HL-60 (cell line): ENCODE results near the gene PRICKLE2.

Source experiments
- DNase-seq, 2 experiments: peaks; one replicate each; pipeline ENCODE4 v3.0.0-alpha.2; 2010 to 2020; ENCODE audit warnings: low read depth in 1 of 2, low spot score in 1 of 2
- H3K27ac ChIP-seq: fragments of 250-450 bp; sonication (Bioruptor Pico); replicated peaks from 2 replicates; pipeline ENCODE4 v1.5.1; 2020; ENCODE audit warnings: mild to moderate bottlenecking, moderate library complexity
- H3K27me3 ChIP-seq: fragments of 250-450 bp; sonication (Bioruptor Pico); 2 replicates; pipeline ENCODE4 v1.5.1; 2021; ENCODE audit warnings: mild to moderate bottlenecking, moderate library complexity; ENCODE audit not compliant: insufficient read depth, poor library complexity, severe bottlenecking
- H3K4me3 ChIP-seq: replicated peaks from 2 replicates; pipeline ENCODE4 v1.5.1; 2011; ENCODE audit warnings: mild to moderate bottlenecking, control low read depth, low read length; ENCODE audit not compliant: insufficient read depth
- GABPA ChIP-seq: IDR thresholded peaks from 2 replicates; pipeline ENCODE4 v1.6.1; 2012; ENCODE audit warnings: low read depth
- POLR2AphosphoS5 ChIP-seq: IDR thresholded peaks from 2 replicates; pipeline ENCODE4 v1.6.1; 2012; ENCODE audit warnings: low read depth
- SPI1 ChIP-seq: IDR thresholded peaks from 2 replicates; pipeline ENCODE4 v1.6.1; 2012; ENCODE audit warnings: low read depth, mild to moderate bottlenecking, borderline replicate concordance
- TF ChIP-seq, protein P1 (sequence below): IDR thresholded peaks from one replicate; pipeline ENCODE4 v1.5.1; 2011; ENCODE audit warnings: low read length, control low read depth, inconsistent platforms; ENCODE audit not compliant: insufficient read depth
- TF ChIP-seq, protein P2 (sequence below): IDR thresholded peaks from 2 replicates; pipeline ENCODE4 v1.6.1; 2012; ENCODE audit warnings: low read depth; ENCODE audit not compliant: insufficient replicate concordance

The PRICKLE2 gene

GRCh38 chr3:64103131-64103530 lies 122.1 kb downstream of the PRICKLE2 start:
- H3K27me3 ChIP-seq, result no peaks in the 10 kb centered on the region

GRCh38 chr3:64102147-64102546 lies 123.1 kb downstream of the PRICKLE2 start:
- H3K27ac ChIP-seq, result no peak overlapping the region
- DNase-seq, result no peak
- H3K27me3 ChIP-seq, result no peaks in the 10 kb centered on the region
- TF ChIP-seq, protein P1, sequence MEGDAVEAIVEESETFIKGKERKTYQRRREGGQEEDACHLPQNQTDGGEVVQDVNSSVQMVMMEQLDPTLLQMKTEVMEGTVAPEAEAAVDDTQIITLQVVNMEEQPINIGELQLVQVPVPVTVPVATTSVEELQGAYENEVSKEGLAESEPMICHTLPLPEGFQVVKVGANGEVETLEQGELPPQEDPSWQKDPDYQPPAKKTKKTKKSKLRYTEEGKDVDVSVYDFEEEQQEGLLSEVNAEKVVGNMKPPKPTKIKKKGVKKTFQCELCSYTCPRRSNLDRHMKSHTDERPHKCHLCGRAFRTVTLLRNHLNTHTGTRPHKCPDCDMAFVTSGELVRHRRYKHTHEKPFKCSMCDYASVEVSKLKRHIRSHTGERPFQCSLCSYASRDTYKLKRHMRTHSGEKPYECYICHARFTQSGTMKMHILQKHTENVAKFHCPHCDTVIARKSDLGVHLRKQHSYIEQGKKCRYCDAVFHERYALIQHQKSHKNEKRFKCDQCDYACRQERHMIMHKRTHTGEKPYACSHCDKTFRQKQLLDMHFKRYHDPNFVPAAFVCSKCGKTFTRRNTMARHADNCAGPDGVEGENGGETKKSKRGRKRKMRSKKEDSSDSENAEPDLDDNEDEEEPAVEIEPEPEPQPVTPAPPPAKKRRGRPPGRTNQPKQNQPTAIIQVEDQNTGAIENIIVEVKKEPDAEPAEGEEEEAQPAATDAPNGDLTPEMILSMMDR, result no peak
- TF ChIP-seq SPI1 (no peak), POLR2AphosphoS5 (no peak), GABPA (no peak)
- TF ChIP-seq, protein P2, sequence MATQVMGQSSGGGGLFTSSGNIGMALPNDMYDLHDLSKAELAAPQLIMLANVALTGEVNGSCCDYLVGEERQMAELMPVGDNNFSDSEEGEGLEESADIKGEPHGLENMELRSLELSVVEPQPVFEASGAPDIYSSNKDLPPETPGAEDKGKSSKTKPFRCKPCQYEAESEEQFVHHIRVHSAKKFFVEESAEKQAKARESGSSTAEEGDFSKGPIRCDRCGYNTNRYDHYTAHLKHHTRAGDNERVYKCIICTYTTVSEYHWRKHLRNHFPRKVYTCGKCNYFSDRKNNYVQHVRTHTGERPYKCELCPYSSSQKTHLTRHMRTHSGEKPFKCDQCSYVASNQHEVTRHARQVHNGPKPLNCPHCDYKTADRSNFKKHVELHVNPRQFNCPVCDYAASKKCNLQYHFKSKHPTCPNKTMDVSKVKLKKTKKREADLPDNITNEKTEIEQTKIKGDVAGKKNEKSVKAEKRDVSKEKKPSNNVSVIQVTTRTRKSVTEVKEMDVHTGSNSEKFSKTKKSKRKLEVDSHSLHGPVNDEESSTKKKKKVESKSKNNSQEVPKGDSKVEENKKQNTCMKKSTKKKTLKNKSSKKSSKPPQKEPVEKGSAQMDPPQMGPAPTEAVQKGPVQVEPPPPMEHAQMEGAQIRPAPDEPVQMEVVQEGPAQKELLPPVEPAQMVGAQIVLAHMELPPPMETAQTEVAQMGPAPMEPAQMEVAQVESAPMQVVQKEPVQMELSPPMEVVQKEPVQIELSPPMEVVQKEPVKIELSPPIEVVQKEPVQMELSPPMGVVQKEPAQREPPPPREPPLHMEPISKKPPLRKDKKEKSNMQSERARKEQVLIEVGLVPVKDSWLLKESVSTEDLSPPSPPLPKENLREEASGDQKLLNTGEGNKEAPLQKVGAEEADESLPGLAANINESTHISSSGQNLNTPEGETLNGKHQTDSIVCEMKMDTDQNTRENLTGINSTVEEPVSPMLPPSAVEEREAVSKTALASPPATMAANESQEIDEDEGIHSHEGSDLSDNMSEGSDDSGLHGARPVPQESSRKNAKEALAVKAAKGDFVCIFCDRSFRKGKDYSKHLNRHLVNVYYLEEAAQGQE, result no peak
- no peak overlapping the region for H3K4me3 ChIP-seq

More at GRCh38 chr3:64103131-64103530, 122.1 kb downstream of the PRICKLE2 start:
- no peak for TF ChIP-seq SPI1
- TF ChIP-seq, protein P2, result no peak
- TF ChIP-seq, protein P1, result no peak
- no peak for TF ChIP-seq GABPA
- no peak for TF ChIP-seq POLR2AphosphoS5
- DNase-seq, result no peak
- H3K4me3 ChIP-seq, result no peak overlapping the region
- no peak overlapping the region for H3K27ac ChIP-seq

DNA sequence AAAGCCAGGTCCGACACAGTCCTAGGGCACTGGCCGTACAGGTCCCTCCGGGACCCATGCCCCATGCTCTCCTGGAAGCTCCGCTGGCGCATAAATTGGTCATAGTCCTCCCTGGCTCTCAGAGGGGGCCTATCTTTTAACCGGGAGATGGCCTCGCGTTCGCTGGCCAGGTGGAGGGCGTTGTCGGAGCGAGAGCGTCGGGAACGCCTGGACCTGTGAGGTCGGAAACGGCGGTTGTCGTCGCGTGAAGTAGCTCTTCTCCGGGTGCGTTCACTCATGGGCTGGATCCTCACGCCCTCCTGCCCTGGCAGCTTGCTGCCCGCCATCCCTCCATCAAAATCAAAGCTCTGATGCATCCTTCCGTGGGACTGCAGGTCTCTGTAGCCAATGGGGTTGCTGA lies 126.0 kb downstream of the PRICKLE2 start:
- no peak for DNase-seq
- H3K27me3 ChIP-seq, result no peaks in the 10 kb centered on the region

More for the DNA sequence above, 126.0 kb downstream of the PRICKLE2 start:
- no peak overlapping the region for H3K27ac ChIP-seq
- no peak for TF ChIP-seq SPI1
- TF ChIP-seq, protein P1, result no peak
- TF ChIP-seq POLR2AphosphoS5, result no peak
- TF ChIP-seq, protein P2, result no peak
- no peak for TF ChIP-seq GABPA
- H3K4me3 ChIP-seq, result no peak overlapping the region
